A673 (cell line): ENCODE data around the gene UTP15.

Experiments
- CTCF ChIP-seq: fragments of 300-800, 200-600 bp; sonication (generic); conservative IDR thresholded peaks from 2 replicates; pipeline ENCODE4 v1.5.1; 2017; ENCODE audit warnings: low read depth, mild to moderate bottlenecking, antibody characterized with exemption, low read length, moderate library complexity, mixed read lengths
- EZH2 ChIP-seq: fragments of 200-600 bp; sonication (generic); IDR thresholded peaks from 2 replicates; pipeline ENCODE4 v1.6.1; 2017; ENCODE audit warnings: borderline replicate concordance, low read depth, mild to moderate bottlenecking, mixed read lengths, antibody characterized with exemption, low read length; ENCODE audit not compliant: poor library complexity, severe bottlenecking

GRCh38 chr5:73623901-73624404 is 58.4 kb downstream of the UTP15 start:
- TF ChIP-seq CTCF (no peak), EZH2 (no peak)
